GM19099 (cell line): ENCODE results near the gene SYN1.
A peak's percentile ranks its signal among the peaks of the same experiment; 100 is the strongest.

Experiments used
- POLR2A ChIP-seq: IDR thresholded peaks from 3 replicates; pipeline ENCODE4 v1.6.1; 2011; ENCODE audit warnings: low read depth; ENCODE audit not compliant: insufficient read length; ENCODE audit errors: extremely low read depth

Gene SYN1

GRCh38 chrX:47586043-47586787, 33.4 kb downstream of the SYN1 start:
- TF ChIP-seq POLR2A, result no peak

GRCh38 chrX:47585273-47585672, 34.4 kb downstream of the SYN1 start:
- TF ChIP-seq POLR2A, result no peak

- no peak for TF ChIP-seq POLR2A
Measured at GRCh38 chrX:47584714-47585113, 34.9 kb downstream of the SYN1 start.

- TF ChIP-seq POLR2A, result no peak
Measured at GRCh38 chrX:47583240-47583861, 36.3 kb downstream of the SYN1 start.

- peak; percentile 44 for TF ChIP-seq POLR2A
Measured at GRCh38 chrX:47581731-47582647, 37.7 kb downstream of the SYN1 start, which contains the start of gene TIMP1. Gene TIMP1, plus strand, starts transcription at chrX:47582436. Its CDS starts 980 bp downstream, at chrX:47583416.

- TF ChIP-seq POLR2A, result no peak
Measured at GRCh38 chrX:47579537-47579936, 40.1 kb downstream of the SYN1 start.

- no peak for TF ChIP-seq POLR2A
Measured at GRCh38 chrX:47578692-47579091, 41.0 kb downstream of the SYN1 start.

- no peak for TF ChIP-seq POLR2A
Measured at GRCh38 chrX:47577901-47578300, 41.8 kb downstream of the SYN1 start.

GRCh38 chrX:47577424-47577823, 42.2 kb downstream of the SYN1 start:
- TF ChIP-seq POLR2A, result no peak

GRCh38 chrX:47576021-47576898, 43.4 kb downstream of the SYN1 start:
- TF ChIP-seq POLR2A, result no peak

GRCh38 chrX:47574547-47575301, 44.9 kb downstream of the SYN1 start:
- no peak for TF ChIP-seq POLR2A

- TF ChIP-seq POLR2A, result no peak
Measured at GRCh38 chrX:47574076-47574546, 45.5 kb downstream of the SYN1 start.

GRCh38 chrX:47573341-47574075, 46.1 kb downstream of the SYN1 start:
- no peak for TF ChIP-seq POLR2A
